ENCODE results near the gene ABCA13. TPM values are rescaled to one million over a fixed set of nuclear protein-coding genes. Genes with fewer than 3 reads are reported as not detected.

Gene ABCA13
- total RNA-seq, 6 experiments from 2014 or later, result 0.43 to 2.6 (median 0.84) TPM

DNA sequence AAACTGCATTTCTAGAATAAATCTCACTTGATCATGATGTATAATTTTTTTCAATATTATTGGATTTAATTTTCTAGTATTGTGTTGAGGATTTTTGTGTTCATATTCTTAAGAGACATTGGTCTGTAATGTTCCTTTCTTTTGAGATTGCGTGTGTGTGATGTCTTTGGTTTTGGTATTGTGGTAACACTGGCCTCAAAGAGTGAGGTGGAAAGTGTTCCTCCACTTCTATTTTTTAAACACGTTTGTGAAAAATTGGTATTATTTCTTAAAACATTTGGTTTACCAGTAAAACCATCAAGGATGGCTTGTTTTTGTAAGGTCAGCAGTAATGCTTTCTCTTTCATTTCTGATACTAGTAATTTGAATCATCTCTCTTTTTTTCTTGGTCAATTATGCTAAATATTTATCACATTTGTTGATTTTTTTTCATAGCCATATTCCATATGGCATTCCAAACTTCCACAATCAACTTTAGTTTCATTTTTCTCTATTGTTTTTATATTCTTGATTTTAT, 462.9 kb downstream of the ABCA13 start:
- DNase-seq (no peak), ATAC-seq (no peak)
- H3K36me3 ChIP-seq, result no peaks in the 10 kb centered on the region
- intact Hi-C loops (cut with DNase I), result no loop called here
- no peaks in the 10 kb centered on the region for H3K4me1 ChIP-seq
- TF ChIP-seq POLR2A (IDR thresholded peaks at IDR 0.05), result no peak
- TF ChIP-seq, protein P1, sequence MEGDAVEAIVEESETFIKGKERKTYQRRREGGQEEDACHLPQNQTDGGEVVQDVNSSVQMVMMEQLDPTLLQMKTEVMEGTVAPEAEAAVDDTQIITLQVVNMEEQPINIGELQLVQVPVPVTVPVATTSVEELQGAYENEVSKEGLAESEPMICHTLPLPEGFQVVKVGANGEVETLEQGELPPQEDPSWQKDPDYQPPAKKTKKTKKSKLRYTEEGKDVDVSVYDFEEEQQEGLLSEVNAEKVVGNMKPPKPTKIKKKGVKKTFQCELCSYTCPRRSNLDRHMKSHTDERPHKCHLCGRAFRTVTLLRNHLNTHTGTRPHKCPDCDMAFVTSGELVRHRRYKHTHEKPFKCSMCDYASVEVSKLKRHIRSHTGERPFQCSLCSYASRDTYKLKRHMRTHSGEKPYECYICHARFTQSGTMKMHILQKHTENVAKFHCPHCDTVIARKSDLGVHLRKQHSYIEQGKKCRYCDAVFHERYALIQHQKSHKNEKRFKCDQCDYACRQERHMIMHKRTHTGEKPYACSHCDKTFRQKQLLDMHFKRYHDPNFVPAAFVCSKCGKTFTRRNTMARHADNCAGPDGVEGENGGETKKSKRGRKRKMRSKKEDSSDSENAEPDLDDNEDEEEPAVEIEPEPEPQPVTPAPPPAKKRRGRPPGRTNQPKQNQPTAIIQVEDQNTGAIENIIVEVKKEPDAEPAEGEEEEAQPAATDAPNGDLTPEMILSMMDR (IDR thresholded peaks at IDR 0.05), result no peak
- 38% methylated on average over 2 of the region's 2 CpGs for WGBS (ENCODE audit: insufficient coverage, low coverage, low lambda C conversion rate, missing lambda C conversion rate)
- H3K27me3 ChIP-seq, result no peaks in the 10 kb centered on the region
- no peak overlapping the region for H3K4me3 ChIP-seq
- no peak overlapping the region for H3K27ac ChIP-seq
- no peaks in the 10 kb centered on the region for H3K9me3 ChIP-seq

DNA sequence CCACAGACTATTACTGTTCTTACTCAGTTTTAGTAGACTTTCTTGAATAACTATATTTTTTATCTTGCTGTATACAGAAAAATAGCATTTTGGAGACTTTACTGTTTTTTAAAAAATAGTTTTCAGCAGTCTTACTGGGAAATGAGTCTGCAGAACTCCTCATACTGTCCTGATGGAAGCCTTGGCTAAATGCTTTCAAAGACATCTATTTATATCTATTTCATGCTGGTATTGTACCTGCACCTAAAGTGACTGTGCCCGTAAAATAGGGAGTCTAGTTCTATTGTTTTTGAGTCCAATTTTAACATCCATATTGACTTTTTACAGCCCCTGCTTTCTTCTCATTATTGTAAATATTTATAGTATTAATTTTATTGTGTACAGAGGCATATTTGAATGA, 464.5 kb downstream of the ABCA13 start:
- no peaks in the 10 kb centered on the region for H3K4me1 ChIP-seq
- H3K36me3 ChIP-seq, result no peaks in the 10 kb centered on the region
- intact Hi-C loops (cut with DNase I), result no loop called here
- H3K27me3 ChIP-seq, result no peaks in the 10 kb centered on the region
- H3K9me3 ChIP-seq, result no peaks in the 10 kb centered on the region
- no peak overlapping the region for H3K27ac ChIP-seq
- no peak for DNase-seq
- TF ChIP-seq, protein P1 (IDR thresholded peaks at IDR 0.05), result no peak
- TF ChIP-seq POLR2A (IDR thresholded peaks at IDR 0.05), result no peak
- 59% methylated on average over 1 of the region's 1 CpG for WGBS (ENCODE audit: insufficient coverage, low coverage, low lambda C conversion rate, missing lambda C conversion rate)
- ATAC-seq, result no peak
- no peak overlapping the region for H3K4me3 ChIP-seq

DNA sequence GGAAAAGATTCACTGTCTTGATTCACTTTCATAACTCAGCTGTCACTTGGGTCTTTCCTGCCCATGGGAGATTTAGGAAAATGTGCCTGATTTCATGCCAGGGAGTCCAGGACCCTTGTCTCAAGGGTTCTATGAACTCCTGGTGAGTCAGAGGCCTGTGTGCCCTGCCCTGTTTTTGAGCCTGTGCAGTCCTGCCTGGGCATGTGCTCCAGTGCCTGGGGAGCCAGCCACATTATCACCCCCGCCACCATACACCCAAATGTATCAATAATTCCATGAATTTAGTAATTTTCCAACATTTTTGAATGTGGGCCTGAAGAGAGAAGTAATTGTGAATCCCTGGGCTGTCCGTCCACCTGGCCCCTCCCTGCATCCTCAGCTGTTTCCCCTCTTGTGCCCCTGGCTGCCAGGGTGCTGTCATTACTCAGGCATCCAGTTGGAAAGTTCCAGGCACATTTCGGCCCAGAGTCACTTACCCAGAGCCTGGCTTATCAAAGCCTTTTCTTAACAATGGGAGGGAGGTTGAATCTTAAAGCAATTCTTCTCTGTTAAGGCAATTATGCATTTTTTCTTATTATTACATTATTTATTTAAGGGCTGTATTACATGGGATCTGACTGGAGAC, 465.2 kb downstream of the ABCA13 start:
- H3K4me3 ChIP-seq, result no peak overlapping the region
- intact Hi-C loops (cut with DNase I), result no loop called here
- H3K36me3 ChIP-seq, result no peaks in the 10 kb centered on the region
- no peak for ATAC-seq
- no peaks in the 10 kb centered on the region for H3K27me3 ChIP-seq
- H3K27ac ChIP-seq, result no peak overlapping the region
- no peaks in the 10 kb centered on the region for H3K4me1 ChIP-seq
- WGBS (ENCODE audit: insufficient coverage, low coverage, low lambda C conversion rate, missing lambda C conversion rate), result 45% methylated on average over 3 of the region's 3 CpGs
- no peak for DNase-seq
- no peaks in the 10 kb centered on the region for H3K9me3 ChIP-seq
- TF ChIP-seq, protein P1 (IDR thresholded peaks at IDR 0.05), result no peak
- TF ChIP-seq POLR2A (IDR thresholded peaks at IDR 0.05), result no peak

DNA sequence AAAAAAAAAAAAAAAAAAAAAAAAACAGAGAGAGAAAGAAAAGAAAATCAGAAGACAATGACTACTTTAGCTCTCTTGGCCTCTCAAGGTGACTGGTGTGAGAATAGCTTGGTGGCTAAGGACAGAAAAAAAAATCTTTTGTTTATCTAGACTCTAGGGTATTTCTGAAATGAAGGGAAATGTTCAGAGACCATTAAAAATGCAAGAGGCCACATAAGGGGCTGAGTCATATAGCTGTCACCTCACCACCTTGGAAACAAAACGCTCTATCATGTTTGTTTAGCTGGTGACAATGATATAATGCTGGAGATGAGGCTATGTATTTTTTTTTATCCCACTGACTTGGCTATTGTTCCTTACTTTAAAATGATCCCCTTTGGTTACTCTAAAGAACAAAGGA, 466.1 kb downstream of the ABCA13 start:
- TF ChIP-seq, protein P1 (IDR thresholded peaks at IDR 0.05), result no peak
- no peak for TF ChIP-seq POLR2A (IDR thresholded peaks at IDR 0.05)
- intact Hi-C loops (cut with DNase I), result no loop called here
- Histone ChIP-seq H3K4me1 (no peaks in the 10 kb centered on the region), H3K27ac (no peak overlapping the region), H3K36me3 (no peaks in the 10 kb centered on the region), H3K9me3 (no peaks in the 10 kb centered on the region), H3K4me3 (no peak overlapping the region), H3K27me3 (no peaks in the 10 kb centered on the region)
- WGBS (ENCODE audit: insufficient coverage, low coverage, low lambda C conversion rate, missing lambda C conversion rate), result 23% methylated on average over 1 of the region's 1 CpG
- ATAC-seq (no peak), DNase-seq (no peak)

Measured in right lobe of liver (tissue), 6 donors.